Measurements from ENCODE around the gene MRPL38.
A peak's percentile ranks its signal among the peaks of the same experiment; 100 is the strongest.

MRPL38 gene

GRCh38 chr17:75876190-75876937 is 28.3 kb downstream of the MRPL38 start:
- H3K4me3 ChIP-seq (ENCODE audit: low read depth, low read length) = peak overlapping the region; percentile 58
- TF ChIP-seq CTCF (IDR thresholded peaks at IDR 0.05; ENCODE audit: control insufficient read depth, extremely low read depth, insufficient read depth) = 0 out of 2 replicates have a peak, but pooled peaks have one; percentile 2
- DNase-seq (ENCODE audit: low read depth) = no peak

DNA sequence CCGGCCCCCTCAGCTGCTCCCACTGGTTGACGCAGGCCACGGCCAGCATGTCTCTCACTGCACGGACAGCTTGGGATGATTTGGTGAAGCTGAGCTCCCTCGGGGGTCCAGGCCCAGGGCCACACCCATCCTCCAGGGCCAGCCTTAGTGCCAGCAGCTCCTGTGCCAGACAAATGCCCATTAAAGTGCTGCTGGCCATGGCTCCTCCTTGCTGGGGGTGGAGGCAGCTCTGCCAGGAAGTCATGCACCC is 28.8 kb downstream of the MRPL38 start:
- TF ChIP-seq CTCF (IDR thresholded peaks at IDR 0.05; ENCODE audit: control insufficient read depth, extremely low read depth, insufficient read depth) = no peak
- H3K4me3 ChIP-seq (ENCODE audit: low read depth, low read length) = peak overlapping the region; percentile 58
- DNase-seq (ENCODE audit: low read depth) = no peak

DNA sequence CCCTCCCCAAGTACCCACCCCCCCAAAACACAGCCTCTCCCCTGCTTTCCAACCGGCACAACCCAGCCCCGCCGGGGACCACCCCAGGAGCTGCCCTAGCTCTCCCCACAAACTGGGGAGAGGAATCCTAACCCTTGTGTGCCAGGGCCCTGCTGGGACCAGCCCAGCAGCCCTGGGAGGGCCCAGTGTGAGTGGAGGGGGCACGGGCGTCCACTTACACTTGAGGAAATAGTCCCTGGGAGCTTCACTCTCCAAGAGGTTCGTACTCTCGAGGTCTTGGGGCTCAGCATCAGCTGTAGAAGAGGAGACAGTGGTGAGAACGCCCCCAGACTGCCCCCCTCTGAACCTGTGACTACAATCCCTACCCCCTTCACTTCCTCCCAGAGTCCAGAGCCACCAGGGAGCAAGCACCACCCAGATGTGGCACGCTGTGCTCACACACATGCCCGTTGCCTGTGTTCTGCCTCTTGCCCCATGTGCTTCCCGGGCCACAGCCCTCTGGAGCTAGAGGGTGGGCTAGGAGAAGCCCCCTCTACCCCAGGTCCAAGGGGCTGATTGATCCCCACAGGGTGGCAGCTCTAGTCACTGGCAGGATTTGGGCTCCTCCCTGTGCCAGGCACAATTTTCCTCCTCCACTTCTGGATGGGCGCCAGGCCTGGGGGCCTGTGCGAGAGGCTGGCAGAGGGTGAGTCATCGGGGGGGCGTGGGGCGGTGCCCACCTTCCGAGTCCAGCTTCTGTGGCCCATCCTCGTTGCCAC is 29.3 kb downstream of the MRPL38 start:
- DNase-seq (ENCODE audit: low read depth) = no peak
- no peak for TF ChIP-seq CTCF (IDR thresholded peaks at IDR 0.05; ENCODE audit: control insufficient read depth, extremely low read depth, insufficient read depth)
- peak overlapping the region; percentile 58 for H3K4me3 ChIP-seq (ENCODE audit: low read depth, low read length)

DNA sequence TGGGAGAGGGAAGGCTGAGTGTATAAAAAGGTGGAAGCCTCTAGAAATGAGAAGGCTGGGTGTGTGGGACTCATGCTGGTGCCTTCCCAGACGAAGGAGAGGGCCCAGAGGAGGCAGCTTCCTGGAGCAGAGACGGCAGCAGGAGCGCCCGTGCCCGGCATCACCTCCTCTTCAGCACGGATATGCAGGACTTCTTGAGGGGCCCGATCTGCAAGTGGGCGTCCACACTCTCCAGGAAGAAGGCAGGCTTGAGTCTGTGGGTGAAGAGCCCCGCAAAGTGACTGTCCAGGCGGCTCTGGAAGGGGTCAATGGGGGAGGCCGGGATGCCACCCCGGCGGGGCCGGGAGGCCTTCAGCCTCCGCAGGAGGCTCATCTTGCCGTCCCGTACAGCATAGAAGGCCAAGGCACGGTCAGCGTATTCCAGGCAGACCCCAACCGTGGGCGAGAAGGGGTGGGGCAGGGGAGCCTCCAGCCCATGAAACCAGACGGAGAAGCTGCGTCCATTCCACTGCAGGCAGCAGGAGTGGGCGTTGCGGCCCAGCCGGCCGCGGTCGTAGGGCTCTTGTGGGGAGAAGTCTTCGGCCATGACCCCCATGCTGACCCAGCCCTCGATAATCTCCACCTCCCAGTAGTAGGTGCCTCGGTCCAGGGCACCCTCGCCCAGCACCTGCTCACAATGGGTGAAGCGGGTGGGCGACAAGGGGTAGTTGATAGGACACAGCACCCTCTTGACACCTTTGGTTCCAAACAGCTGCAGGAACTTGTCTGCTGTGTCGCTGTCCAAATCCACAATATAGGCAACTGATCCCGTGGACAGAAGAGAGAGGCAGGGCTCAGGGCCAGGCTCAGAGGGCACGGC is 30.1 kb downstream of the MRPL38 start:
- no peak for TF ChIP-seq CTCF (IDR thresholded peaks at IDR 0.05; ENCODE audit: control insufficient read depth, extremely low read depth, insufficient read depth)
- no peak overlapping the region for H3K4me3 ChIP-seq (ENCODE audit: low read depth, low read length)
- DNase-seq (ENCODE audit: low read depth) = no peak

- no peak for TF ChIP-seq CTCF (IDR thresholded peaks at IDR 0.05; ENCODE audit: control insufficient read depth, extremely low read depth, insufficient read depth)
- no peak for DNase-seq (ENCODE audit: low read depth)
- no peak overlapping the region for H3K4me3 ChIP-seq (ENCODE audit: low read depth, low read length)
Observed at GRCh38 chr17:75873587-75874322, 30.9 kb downstream of the MRPL38 start.
